DOHH2 (cell line): ENCODE results near the gene CD247.

Experiments used
- CTCF ChIP-seq: fragments of 200-600 bp; sonication (generic); IDR thresholded peaks from one replicate; pipeline ENCODE4 v1.5.1; 2014; ENCODE audit warnings: antibody characterized with exemption, mild to moderate bottlenecking, low read depth, low read length; ENCODE audit not compliant: poor library complexity, severe bottlenecking
- EZH2phosphoT487 ChIP-seq: fragments of 200-600 bp; sonication (generic); IDR thresholded peaks from 2 replicates; pipeline ENCODE4 v1.6.1; 2017; ENCODE audit warnings: borderline replicate concordance, mild to moderate bottlenecking, antibody characterized with exemption, low read length, moderate library complexity, mixed read lengths

- TF ChIP-seq CTCF (no peak), EZH2phosphoT487 (no peak)
These were observed 33.4 kb downstream of the CD247 start for GRCh38 chr1:167484726-167485502.
